GM18507 (cell line): Measurements from ENCODE around the gene TXLNB.
A peak's percentile ranks its signal among the peaks of the same experiment; 100 is the strongest.
"Not testable (repeated sequence)": the region's sequence is repeated elsewhere in the genome, so short reads cannot be mapped to it uniquely, and the experiment has no call there.

ENCODE experiments used
- DNase-seq: peaks from one replicate; pipeline ENCODE4 v3.0.0; 2011; ENCODE audit warnings: low read depth; ENCODE audit not compliant: insufficient read length; ENCODE audit errors: extremely low spot score
- FAIRE-seq: peaks from 2 replicates; lab custom pipeline; 2011; peaks lifted over from hg19 to GRCh38; lab: Jason Lieb, UNC

TXLNB gene

GRCh38 chr6:139247618-139248017 is 44.2 kb downstream of the TXLNB start:
- no peak for FAIRE-seq
- DNase-seq = no peak

- no peak for FAIRE-seq
- no peak for DNase-seq
Observed at GRCh38 chr6:139243536-139243935, 48.3 kb downstream of the TXLNB start.

- no peak for FAIRE-seq
- DNase-seq = no peak
Observed at GRCh38 chr6:139242457-139243240, 49.1 kb downstream of the TXLNB start.

GRCh38 chr6:139240161-139241010 is 51.4 kb downstream of the TXLNB start:
- no peak for FAIRE-seq
- no peak for DNase-seq

GRCh38 chr6:139239064-139239463 is 52.7 kb downstream of the TXLNB start:
- DNase-seq = no peak
- FAIRE-seq = no peak

GRCh38 chr6:139236105-139236504 is 55.7 kb downstream of the TXLNB start:
- no peak for FAIRE-seq
- DNase-seq = no peak

- FAIRE-seq (no peak), DNase-seq (no peak)
Observed at GRCh38 chr6:139235661-139236060, 56.1 kb downstream of the TXLNB start.

- FAIRE-seq, DNase-seq: not testable (repeated sequence)
Observed at GRCh38 chr6:139234193-139234592, 57.6 kb downstream of the TXLNB start.

GRCh38 chr6:139231206-139231605 is 60.6 kb downstream of the TXLNB start:
- FAIRE-seq (no peak), DNase-seq (no peak)

GRCh38 chr6:139230391-139230840 is 61.4 kb downstream of the TXLNB start:
- FAIRE-seq (no peak), DNase-seq (no peak)

GRCh38 chr6:139228387-139228786 is 63.4 kb downstream of the TXLNB start:
- not testable (repeated sequence) for FAIRE-seq, DNase-seq

- FAIRE-seq = no peak
- DNase-seq = no peak
Observed at GRCh38 chr6:139219746-139220145, 72.1 kb downstream of the TXLNB start.

- FAIRE-seq (peak; percentile 85), DNase-seq (peak; percentile 46)
Observed at GRCh38 chr6:139219271-139219729, 72.5 kb downstream of the TXLNB start.

GRCh38 chr6:139212460-139212859 is 79.3 kb downstream of the TXLNB start:
- not testable (repeated sequence) for FAIRE-seq, DNase-seq

GRCh38 chr6:139210766-139211165 is 81.0 kb downstream of the TXLNB start:
- DNase-seq = not testable (repeated sequence)

GRCh38 chr6:139205843-139206242 is 86.0 kb downstream of the TXLNB start:
- no peak for FAIRE-seq

More at GRCh38 chr6:139210766-139211165, 81.0 kb downstream of the TXLNB start:
- FAIRE-seq = not testable (repeated sequence)

GRCh38 chr6:139204978-139205377 is 86.8 kb downstream of the TXLNB start:
- FAIRE-seq (no peak), DNase-seq (no peak)

More at GRCh38 chr6:139205843-139206242, 86.0 kb downstream of the TXLNB start:
- DNase-seq = no peak

GRCh38 chr6:139201378-139201777 is 90.4 kb downstream of the TXLNB start:
- no peak for FAIRE-seq
- DNase-seq = no peak

GRCh38 chr6:139198529-139199288 is 93.1 kb downstream of the TXLNB start:
- DNase-seq (no peak), FAIRE-seq (no peak)

- FAIRE-seq = no peak
- no peak for DNase-seq
Observed at GRCh38 chr6:139194740-139195139, 97.1 kb downstream of the TXLNB start.
